ENCODE measurements around the gene LSG1.
"Not testable (repeated sequence)": the region's sequence is repeated elsewhere in the genome, so short reads cannot be mapped to it uniquely, and the experiment has no call there.

LSG1 gene

DNA sequence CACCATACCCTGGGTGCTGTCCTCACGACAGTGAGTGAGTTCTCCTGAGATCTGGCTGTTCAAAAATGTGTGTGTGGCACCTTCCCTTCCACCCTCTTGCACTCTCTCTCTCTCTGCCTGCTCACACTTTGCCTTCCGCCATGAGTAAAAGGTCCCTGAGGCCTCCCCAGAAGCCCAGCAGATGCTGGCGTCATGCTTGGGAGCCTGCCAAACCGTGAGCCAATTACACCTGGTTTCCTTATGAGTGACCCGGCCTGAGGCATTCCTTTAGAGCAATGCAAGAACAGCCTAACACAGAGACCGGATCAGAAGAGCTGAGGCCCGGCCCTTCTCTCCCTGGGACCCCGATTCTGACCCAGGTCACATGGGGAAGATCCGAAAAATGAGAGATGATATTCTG, 54.2 kb downstream of the LSG1 start:
- Histone ChIP-seq H2AFZ (ENCODE audit: low read length, unreplicated experiment) (no peak overlapping the region), H3K79me2 (ENCODE audit: control insufficient read depth, insufficient read depth, low read length, unreplicated experiment) (no peaks in the 10 kb centered on the region), H3K4me1 (ENCODE audit: control insufficient read depth, insufficient read depth, low read length, unreplicated experiment) (no peaks in the 10 kb centered on the region), H3K4me3 (ENCODE audit: low read depth, low read length) (no peak overlapping the region), H3K27me3 (ENCODE audit: insufficient read depth, low read length) (no peaks in the 10 kb centered on the region), H3K27ac (ENCODE audit: low read depth, low read length) (no peak overlapping the region), H3K36me3 (ENCODE audit: insufficient read depth, low read length) (peaks cover 10% of the 10 kb centered on the region; the same call in 1 of the 2 replicates)

- Histone ChIP-seq H3K4me3 (ENCODE audit: low read depth, low read length) (no peak overlapping the region), H3K27ac (ENCODE audit: low read depth, low read length) (no peak overlapping the region), H3K79me2 (ENCODE audit: control insufficient read depth, insufficient read depth, low read length, unreplicated experiment) (no peaks in the 10 kb centered on the region), H2AFZ (ENCODE audit: low read length, unreplicated experiment) (no peak overlapping the region), H3K4me1 (ENCODE audit: control insufficient read depth, insufficient read depth, low read length, unreplicated experiment) (no peaks in the 10 kb centered on the region), H3K27me3 (ENCODE audit: insufficient read depth, low read length) (no peaks in the 10 kb centered on the region), H3K36me3 (ENCODE audit: insufficient read depth, low read length) (peaks cover 11% of the 10 kb centered on the region; the same call in 1 of the 2 replicates)
These were observed 54.8 kb downstream of the LSG1 start for GRCh38 chr3:194617143-194617671.

- Histone ChIP-seq H3K27me3 (ENCODE audit: insufficient read depth, low read length) (no peaks in the 10 kb centered on the region), H3K36me3 (ENCODE audit: insufficient read depth, low read length) (peaks cover 20% of the 10 kb centered on the region; the same call in 1 of the 2 replicates), H3K4me1 (ENCODE audit: control insufficient read depth, insufficient read depth, low read length, unreplicated experiment) (no peaks in the 10 kb centered on the region), H3K4me3 (ENCODE audit: low read depth, low read length) (no peak overlapping the region), H3K79me2 (ENCODE audit: control insufficient read depth, insufficient read depth, low read length, unreplicated experiment) (no peaks in the 10 kb centered on the region), H3K27ac (ENCODE audit: low read depth, low read length) (no peak overlapping the region), H2AFZ (ENCODE audit: low read length, unreplicated experiment) (no peak overlapping the region)
These were observed 56.8 kb downstream of the LSG1 start for GRCh38 chr3:194615226-194615625.

GRCh38 chr3:194612221-194612620, 59.8 kb downstream of the LSG1 start:
- H2AFZ ChIP-seq (ENCODE audit: low read length, unreplicated experiment): no peak overlapping the region
- no peaks in the 10 kb centered on the region for H3K4me1 ChIP-seq (ENCODE audit: control insufficient read depth, insufficient read depth, low read length, unreplicated experiment)
- H3K27ac ChIP-seq (ENCODE audit: low read depth, low read length): no peak overlapping the region
- H3K79me2 ChIP-seq (ENCODE audit: control insufficient read depth, insufficient read depth, low read length, unreplicated experiment): no peaks in the 10 kb centered on the region
- peaks cover 11% of the 10 kb centered on the region; the same call in 1 of the 2 replicates for H3K36me3 ChIP-seq (ENCODE audit: insufficient read depth, low read length)
- H3K4me3 ChIP-seq (ENCODE audit: low read depth, low read length): no peak overlapping the region
- H3K27me3 ChIP-seq (ENCODE audit: insufficient read depth, low read length): no peaks in the 10 kb centered on the region

DNA sequence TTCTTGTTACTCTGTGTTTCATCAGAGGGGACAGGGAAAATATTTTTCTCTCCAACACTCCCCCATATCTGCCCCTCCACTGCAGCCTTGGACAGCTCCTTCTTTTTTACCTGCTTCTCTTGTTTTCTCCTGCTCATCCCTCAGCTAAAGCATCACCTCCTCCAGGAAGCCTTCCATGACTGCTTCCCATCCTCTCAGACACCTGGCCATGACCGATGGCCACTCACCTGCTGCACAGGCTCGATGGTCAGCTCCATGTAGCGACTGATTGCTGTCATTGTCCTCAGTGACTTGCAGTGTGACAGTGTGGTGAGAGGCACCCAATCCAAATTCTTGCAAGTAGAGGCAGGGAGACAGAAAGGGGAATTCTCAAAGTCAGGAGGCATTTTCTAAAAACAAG, 61.3 kb downstream of the LSG1 start:
- H3K4me1 ChIP-seq (ENCODE audit: control insufficient read depth, insufficient read depth, low read length, unreplicated experiment): no peaks in the 10 kb centered on the region
- H3K79me2 ChIP-seq (ENCODE audit: control insufficient read depth, insufficient read depth, low read length, unreplicated experiment): no peaks in the 10 kb centered on the region
- H3K4me3 ChIP-seq (ENCODE audit: low read depth, low read length): no peak overlapping the region
- H2AFZ ChIP-seq (ENCODE audit: low read length, unreplicated experiment): no peak overlapping the region
- H3K27me3 ChIP-seq (ENCODE audit: insufficient read depth, low read length): no peaks in the 10 kb centered on the region
- no peak overlapping the region for H3K27ac ChIP-seq (ENCODE audit: low read depth, low read length)
- H3K36me3 ChIP-seq (ENCODE audit: insufficient read depth, low read length): peaks cover 10% of the 10 kb centered on the region; the same call in 1 of the 2 replicates

DNA sequence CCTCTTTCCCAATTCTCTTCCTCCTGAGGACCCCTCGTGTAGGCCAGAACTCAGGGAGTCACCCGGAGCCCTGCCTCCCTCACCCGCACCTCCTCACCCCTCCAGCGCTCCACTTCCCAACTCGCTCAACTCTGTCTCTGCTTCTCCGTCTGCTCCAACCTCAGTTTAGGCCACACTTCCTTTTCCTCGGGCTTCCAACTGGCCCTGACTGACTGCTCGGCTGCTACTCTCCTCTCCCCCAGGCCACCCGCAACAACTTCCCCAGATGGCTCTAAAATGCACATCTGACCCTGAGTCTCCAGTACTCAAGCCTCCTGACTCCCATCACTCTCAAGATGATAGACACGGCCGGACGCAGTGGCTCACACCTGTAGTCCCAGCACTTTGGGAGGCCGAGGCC, 62.4 kb downstream of the LSG1 start:
- Histone ChIP-seq H2AFZ (ENCODE audit: low read length, unreplicated experiment) (no peak overlapping the region), H3K36me3 (ENCODE audit: insufficient read depth, low read length) (peaks cover 10% of the 10 kb centered on the region; the same call in 1 of the 2 replicates), H3K4me1 (ENCODE audit: control insufficient read depth, insufficient read depth, low read length, unreplicated experiment) (no peaks in the 10 kb centered on the region), H3K79me2 (ENCODE audit: control insufficient read depth, insufficient read depth, low read length, unreplicated experiment) (no peaks in the 10 kb centered on the region), H3K27me3 (ENCODE audit: insufficient read depth, low read length) (no peaks in the 10 kb centered on the region), H3K27ac (ENCODE audit: low read depth, low read length) (no peak overlapping the region), H3K4me3 (ENCODE audit: low read depth, low read length) (no peak overlapping the region)

DNA sequence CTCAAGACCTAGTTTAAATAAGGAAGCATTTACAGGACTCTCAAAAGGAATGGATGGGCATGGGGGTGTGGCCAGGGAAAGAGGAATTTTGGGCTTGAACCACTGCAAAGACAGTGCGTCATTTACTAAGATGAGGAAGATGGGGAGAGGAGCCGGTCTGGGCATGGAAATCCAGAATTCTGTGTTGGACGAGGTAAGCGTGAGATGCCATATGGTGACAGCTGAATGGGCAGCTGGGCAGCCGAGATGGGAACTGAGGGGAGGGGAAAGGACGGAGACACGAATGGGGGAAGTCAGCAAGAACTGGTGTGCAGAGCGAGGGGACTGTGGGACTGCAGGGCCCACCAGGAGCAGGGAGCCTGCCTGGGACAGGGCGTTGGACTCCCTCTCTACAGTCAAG, 63.0 kb downstream of the LSG1 start:
- H3K4me1 ChIP-seq (ENCODE audit: control insufficient read depth, insufficient read depth, low read length, unreplicated experiment): no peaks in the 10 kb centered on the region
- H3K4me3 ChIP-seq (ENCODE audit: low read depth, low read length): no peak overlapping the region
- H3K27ac ChIP-seq (ENCODE audit: low read depth, low read length): no peak overlapping the region
- no peak overlapping the region for H2AFZ ChIP-seq (ENCODE audit: low read length, unreplicated experiment)
- H3K27me3 ChIP-seq (ENCODE audit: insufficient read depth, low read length): no peaks in the 10 kb centered on the region
- no peaks in the 10 kb centered on the region for H3K79me2 ChIP-seq (ENCODE audit: control insufficient read depth, insufficient read depth, low read length, unreplicated experiment)
- peaks cover 10% of the 10 kb centered on the region; the same call in 1 of the 2 replicates for H3K36me3 ChIP-seq (ENCODE audit: insufficient read depth, low read length)

GRCh38 chr3:194607592-194608389, 64.2 kb downstream of the LSG1 start:
- Histone ChIP-seq H3K4me3 (ENCODE audit: low read depth, low read length) (no peak overlapping the region), H3K27me3 (ENCODE audit: insufficient read depth, low read length) (no peaks in the 10 kb centered on the region), H3K4me1 (ENCODE audit: control insufficient read depth, insufficient read depth, low read length, unreplicated experiment) (no peaks in the 10 kb centered on the region), H3K36me3 (ENCODE audit: insufficient read depth, low read length) (peaks cover 10% of the 10 kb centered on the region; the same call in 1 of the 2 replicates), H2AFZ (ENCODE audit: low read length, unreplicated experiment) (no peak overlapping the region), H3K79me2 (ENCODE audit: control insufficient read depth, insufficient read depth, low read length, unreplicated experiment) (no peaks in the 10 kb centered on the region), H3K27ac (ENCODE audit: low read depth, low read length) (no peak overlapping the region)

GRCh38 chr3:194606941-194607340, 65.0 kb downstream of the LSG1 start:
- Histone ChIP-seq H3K79me2 (ENCODE audit: control insufficient read depth, insufficient read depth, low read length, unreplicated experiment) (no peaks in the 10 kb centered on the region), H3K27ac (ENCODE audit: low read depth, low read length) (no peak overlapping the region), H3K4me1 (ENCODE audit: control insufficient read depth, insufficient read depth, low read length, unreplicated experiment) (no peaks in the 10 kb centered on the region), H3K36me3 (ENCODE audit: insufficient read depth, low read length) (peaks cover 8% of the 10 kb centered on the region; the same call in 1 of the 2 replicates), H3K27me3 (ENCODE audit: insufficient read depth, low read length) (no peaks in the 10 kb centered on the region), H3K4me3 (ENCODE audit: low read depth, low read length) (no peak overlapping the region), H2AFZ (ENCODE audit: low read length, unreplicated experiment) (no peak overlapping the region)

- Histone ChIP-seq H3K79me2 (ENCODE audit: control insufficient read depth, insufficient read depth, low read length, unreplicated experiment) (no peaks in the 10 kb centered on the region), H3K27me3 (ENCODE audit: insufficient read depth, low read length) (no peaks in the 10 kb centered on the region), H3K36me3 (ENCODE audit: insufficient read depth, low read length) (peaks cover 8% of the 10 kb centered on the region; the same call in 1 of the 2 replicates), H3K27ac (ENCODE audit: low read depth, low read length) (no peak overlapping the region), H3K4me1 (ENCODE audit: control insufficient read depth, insufficient read depth, low read length, unreplicated experiment) (no peaks in the 10 kb centered on the region), H2AFZ (ENCODE audit: low read length, unreplicated experiment) (no peak overlapping the region), H3K4me3 (ENCODE audit: low read depth, low read length) (no peak overlapping the region)
These were observed 65.8 kb downstream of the LSG1 start for GRCh38 chr3:194606163-194606562.

GRCh38 chr3:194605314-194605713, 66.7 kb downstream of the LSG1 start:
- not testable (repeated sequence) for H3K4me3 ChIP-seq (ENCODE audit: low read depth, low read length); H3K27me3 ChIP-seq (ENCODE audit: insufficient read depth, low read length); H3K79me2 ChIP-seq (ENCODE audit: control insufficient read depth, insufficient read depth, low read length, unreplicated experiment); H3K36me3 ChIP-seq (ENCODE audit: insufficient read depth, low read length); H2AFZ ChIP-seq (ENCODE audit: low read length, unreplicated experiment); H3K4me1 ChIP-seq (ENCODE audit: control insufficient read depth, insufficient read depth, low read length, unreplicated experiment); H3K27ac ChIP-seq (ENCODE audit: low read depth, low read length)
